GM19328 (cell line): ENCODE measurements around the gene SORCS1.
A peak's percentile ranks its signal among the peaks of the same experiment; 100 is the strongest.

Experiments
- ATAC-seq: cut with Tn5 transposase; IDR thresholded peaks from one replicate; pipeline ENCODE4 v1.9.1; 2021; ENCODE audit warnings: mild to moderate bottlenecking, moderate library complexity; ENCODE audit not compliant: unreplicated experiment

Gene SORCS1

DNA sequence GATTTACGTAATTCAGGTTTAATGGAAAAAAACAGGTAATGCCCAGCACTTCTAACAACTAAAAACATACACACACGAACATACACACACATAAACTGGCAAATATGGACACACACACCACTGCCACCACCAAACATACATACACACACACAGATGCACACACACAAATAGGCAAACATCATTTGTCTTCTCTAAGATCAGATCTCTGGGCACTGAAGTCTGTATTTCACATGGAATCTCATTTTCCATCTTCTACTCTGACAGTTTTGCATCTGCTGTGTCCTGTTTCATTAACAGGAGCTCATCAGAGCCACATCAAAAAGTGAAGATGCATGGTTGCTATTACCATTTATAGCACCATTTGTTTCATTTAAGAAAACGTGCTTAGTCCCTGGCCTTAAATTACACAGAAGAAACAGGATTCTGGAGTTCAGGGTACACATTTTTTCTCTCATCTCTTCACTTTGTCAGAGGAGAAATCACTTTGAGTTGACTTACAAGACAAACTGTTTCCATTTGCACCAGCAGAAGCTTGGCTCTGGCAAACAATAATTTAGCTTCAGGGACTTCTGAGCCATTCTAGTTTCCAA, 165.3 kb downstream of the SORCS1 start:
- no peak for ATAC-seq

DNA sequence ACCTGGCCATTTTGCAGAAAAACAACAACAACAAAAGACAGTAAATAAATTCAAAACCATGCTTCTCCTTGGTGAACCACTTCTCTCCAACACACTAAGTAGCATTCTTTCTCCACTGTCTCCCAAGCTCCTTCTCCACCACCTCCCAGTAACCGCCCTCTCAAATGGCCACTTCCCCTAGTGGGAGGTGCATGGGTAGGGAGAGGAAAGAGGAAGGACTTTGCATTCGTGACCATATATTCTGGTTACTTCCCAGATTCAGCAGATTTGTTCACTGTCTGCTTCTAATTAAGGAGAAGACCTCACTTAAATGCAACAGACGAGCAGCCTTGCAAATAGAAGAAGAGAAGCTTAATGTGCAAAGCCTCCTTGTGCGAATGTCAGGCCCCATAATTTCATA, 166.8 kb downstream of the SORCS1 start:
- no peak for ATAC-seq

DNA sequence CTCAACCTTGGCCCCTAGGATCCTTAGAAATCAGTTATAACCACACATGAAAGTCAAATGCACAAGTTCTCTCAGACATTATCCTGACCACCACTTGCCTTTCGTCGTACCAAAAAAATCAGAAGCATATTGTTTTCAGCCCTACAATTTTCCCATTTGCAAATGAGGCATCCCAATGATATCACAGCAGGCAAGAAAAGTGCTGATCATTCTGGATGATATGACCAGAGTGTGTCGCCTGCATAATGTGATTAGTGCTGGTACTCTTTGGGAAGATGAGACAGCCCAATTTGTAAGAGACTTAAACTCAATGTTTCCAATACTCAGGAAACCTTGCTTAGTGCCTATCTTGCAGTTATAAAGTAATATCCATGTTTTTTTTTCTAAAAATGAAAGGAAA, 168.0 kb downstream of the SORCS1 start:
- no peak for ATAC-seq

DNA sequence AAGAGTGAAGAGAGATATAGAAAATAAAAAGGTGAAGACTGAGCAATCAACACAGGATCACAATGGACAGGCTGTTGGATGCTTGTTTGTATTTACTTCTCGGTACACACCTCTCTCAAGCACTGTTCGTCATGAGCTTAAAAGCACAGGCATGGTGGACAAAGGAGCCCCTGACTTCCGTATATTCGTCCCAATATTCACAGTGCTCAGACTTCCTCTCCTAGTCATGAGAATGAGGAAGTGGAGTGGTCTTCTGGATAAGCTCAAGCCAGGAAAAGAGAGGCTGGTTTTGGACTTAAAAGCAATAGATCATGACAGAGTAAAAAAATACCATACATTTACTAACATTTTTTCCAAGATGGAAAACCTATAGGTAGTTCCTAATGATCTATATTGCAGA, 172.5 kb downstream of the SORCS1 start:
- no peak for ATAC-seq

DNA sequence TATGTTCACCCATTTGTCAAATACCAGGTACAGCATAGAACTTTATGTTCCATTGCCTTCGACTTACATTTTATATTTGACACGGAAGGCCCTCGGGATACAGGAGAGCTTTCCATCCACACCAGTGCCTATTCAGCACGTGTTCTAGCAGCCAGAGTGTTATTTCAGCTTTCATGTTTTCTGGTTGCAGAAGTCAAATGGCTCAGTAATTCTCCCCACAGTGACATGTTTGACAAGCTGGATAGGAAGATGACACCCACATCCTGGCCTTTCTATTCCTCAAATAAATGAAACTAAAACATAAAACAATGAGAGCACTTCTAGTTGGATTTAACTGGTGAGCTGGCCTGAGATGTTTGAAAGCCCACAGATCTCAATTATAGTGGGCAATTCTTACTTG, 173.4 kb downstream of the SORCS1 start:
- ATAC-seq: no peak

DNA sequence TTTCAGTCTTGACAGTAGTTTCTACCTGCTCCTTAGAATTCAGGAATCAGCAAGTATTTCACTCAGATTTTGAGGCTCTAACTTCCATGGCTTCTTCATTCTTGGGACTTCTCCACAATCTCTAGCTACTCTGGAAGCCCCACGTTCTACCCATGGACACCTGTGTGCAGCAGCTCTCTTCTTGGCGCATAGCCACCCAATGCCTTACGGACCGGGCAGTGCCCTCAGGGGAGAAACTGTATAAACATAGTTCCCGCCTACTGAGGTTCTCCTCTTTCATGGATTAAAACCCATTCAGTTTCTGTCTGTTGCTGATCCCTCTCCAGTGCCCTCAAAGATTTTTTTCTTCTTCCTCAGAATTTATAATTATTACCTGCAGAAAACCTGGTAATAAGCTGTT, 177.1 kb downstream of the SORCS1 start:
- ATAC-seq: no peak

DNA sequence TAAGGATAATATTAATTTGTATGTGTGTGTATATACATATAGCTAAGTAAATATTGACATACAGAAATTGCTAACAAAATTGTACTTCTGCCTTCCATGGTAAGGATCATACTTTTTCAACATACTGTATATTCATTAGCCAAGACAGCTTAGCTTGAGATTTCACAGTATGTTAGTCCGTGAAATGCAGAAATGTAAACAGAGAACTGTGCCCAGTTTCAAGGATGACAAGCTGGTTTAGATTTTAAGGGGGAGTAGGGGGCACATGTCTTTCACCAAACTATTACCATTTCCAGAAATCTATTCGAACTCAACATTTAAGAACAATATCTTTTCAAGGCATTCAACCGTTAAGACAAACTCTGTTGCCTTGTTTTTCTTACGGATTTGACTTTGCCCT, 182.2 kb downstream of the SORCS1 start:
- no peak for ATAC-seq

DNA sequence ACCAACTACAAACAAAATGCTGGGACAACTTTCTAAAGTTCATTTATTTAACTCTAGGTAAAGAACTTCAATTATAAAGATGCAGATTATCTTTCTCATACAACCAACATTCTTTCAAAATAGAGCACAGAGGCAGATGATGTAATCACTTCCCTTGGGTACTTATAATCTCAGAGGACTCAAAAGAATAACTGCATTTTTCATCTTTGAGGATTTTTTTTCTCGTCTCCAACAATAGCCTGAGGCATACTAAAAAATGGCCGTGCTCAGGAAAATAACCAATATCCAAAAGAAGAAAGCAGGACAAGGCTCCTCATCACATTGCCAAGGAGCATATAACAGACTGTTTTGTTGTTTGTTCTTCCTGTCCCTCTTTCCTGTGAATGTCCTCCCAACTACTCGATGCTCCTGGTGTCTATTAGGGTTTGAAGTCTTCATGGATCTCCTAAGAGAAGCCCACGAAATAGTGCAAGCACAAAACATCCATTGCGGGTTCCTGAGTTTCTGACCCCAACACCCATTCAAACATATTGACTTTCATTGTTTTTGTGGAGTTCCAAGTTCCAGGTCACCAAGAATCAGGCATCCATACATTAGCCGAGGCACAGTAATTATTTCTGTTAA, 182.9 kb downstream of the SORCS1 start:
- no peak for ATAC-seq

DNA sequence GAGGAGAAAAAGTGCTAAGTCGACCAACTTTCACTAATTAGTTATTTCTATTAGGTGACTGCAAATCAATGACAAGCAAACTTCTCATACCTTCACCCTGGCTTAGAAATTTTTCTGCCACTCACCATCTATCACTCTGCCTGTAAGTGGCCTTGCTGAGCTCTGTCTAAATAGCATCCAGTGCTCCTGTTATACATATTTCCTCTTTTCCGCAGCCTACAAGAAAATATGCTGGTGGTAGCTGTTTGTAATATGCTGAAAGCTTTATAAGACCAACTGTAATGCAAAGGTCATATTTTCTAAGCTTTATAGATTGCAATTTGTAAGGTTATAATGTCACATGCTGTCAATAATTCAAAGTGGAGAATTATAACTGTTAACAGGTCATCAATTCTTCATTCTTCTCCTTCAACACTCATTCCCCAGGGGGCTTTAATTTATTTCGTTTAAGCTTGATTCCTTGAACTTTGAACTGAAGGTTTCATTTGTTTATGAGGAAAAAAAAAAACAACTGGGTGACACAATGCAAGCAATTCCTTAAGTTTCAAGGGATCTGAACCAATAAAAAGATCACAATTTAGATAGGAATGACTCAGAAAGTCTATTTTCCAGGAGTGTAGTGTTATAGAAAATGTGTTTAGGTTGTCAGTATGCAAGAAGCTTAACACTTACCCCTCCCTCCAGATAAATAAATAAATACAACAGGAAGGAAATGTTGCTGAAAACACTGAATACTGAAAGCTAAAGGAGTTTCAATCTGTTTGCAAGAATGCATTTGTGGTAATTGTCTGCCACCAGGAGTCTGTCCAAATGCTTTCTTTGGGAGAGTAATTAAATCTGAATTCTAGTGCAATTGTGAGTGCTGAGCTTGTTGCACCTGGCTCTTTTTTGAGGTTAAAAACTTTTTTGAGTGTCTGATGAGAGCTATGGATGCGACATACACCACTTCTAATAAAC, 183.7 kb downstream of the SORCS1 start:
- ATAC-seq: peak; percentile 81

DNA sequence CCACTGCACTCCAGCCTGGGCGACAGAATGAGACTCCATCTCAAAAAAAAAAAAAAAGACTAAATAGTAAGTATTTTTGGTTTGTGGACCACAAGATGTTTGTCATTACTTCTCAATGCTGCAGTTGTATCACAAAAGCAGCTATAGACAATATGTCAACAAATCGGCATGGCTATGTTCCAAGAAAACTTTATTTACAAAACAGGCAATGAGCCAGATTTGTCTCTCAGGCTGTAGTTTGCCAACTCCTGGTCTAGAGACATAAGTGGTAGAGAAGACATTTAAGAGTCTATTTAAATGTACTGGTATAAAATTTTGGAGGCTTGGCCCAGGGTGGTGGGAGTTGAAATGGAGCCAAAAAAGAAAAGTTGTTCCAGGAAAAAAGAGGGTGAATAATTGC, 185.8 kb downstream of the SORCS1 start:
- no peak for ATAC-seq

DNA sequence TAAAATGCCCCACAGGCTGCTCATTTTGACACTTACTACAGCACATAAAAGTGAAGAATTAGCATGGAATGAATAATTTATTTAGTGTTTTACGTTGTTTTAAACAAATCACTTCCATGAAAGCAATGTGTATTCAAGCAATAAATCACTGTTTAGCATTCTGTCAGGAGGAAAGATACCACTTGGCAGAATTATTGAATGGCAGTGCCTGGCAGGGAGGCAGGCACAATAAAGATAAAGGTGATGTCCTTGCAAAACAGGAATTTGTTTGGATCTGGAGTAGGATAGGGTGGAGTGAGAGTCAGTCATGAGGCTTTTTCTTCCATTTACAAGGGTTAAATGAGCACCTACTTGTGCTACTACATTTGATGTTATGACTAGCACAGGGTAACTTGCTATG, 190.8 kb downstream of the SORCS1 start:
- ATAC-seq: no peak

DNA sequence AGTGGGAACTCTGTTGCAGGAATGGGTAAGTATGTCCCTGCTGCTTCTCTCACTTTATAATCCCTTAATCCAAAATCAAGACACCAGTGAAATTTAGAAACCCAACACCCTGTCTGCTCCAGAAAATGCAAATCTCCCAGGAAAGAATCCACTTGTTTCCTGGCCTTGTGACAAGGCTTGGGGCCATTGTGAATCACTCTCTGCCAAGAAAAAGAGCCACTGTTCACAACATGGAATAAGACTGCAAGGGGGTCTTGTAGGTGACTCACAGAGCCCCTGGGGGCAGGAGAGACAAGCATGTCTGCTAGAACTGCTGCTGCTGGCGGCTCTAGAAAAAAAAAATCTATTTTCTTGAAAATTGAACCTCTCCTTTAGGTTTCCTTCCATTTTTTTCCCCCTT, 191.2 kb downstream of the SORCS1 start:
- ATAC-seq: no peak

DNA sequence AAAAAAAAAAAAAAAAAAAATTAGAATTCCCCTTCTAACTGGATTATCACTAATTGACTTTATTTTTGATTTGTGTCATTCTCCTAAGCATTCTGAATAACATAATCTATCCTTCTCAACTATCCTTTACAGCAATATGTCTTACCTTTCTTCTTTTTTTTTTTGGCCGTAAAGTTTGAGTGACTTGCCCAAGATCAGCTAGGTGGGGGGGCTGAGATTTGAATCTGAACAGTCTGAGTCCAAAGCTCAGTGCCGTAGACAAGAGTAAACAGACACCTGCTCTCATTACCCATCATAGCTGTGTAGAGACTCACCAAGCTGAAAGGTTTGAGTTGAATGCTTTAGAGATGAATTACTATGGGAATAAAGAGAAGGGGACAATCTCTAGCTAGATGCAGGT, 192.1 kb downstream of the SORCS1 start:
- ATAC-seq: no peak

DNA sequence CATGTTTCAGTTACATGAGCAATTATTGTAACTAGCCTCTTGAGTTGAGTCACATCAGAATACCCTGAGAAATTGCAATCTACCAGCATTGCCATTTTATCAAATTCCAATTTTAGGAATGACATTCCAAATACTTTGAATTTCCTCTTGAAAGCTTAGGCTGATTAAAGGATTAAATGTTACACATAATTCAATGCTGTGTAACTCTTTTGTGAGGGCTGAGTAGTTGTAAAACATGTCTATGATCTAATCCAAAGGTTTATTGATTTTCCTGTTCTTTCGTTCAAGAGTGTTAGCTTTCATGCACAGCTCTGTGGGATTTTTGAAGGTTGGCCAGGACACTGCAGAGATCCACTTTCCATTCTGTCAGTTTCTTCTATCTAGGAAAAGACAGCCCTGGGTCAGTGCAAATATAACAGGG, 193.1 kb downstream of the SORCS1 start:
- ATAC-seq: no peak

DNA sequence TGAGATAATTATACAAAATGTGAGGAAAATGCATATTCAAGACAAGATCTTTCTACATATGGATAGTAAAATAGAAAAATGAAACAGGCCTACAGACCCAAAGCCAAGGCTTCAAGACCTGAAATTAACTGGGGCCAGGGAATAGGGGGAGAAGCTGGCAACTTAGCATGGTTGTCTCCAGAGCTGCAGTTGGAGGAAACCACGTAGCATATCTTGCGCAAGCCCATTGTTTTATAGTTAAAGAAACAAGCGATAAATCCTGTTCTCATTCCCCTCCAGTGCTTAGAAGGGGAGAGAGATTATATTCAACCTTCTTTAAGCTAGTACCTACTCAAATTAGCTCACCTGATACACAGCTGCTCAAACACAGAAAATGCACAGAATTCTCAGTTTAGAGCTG, 197.1 kb downstream of the SORCS1 start:
- no peak for ATAC-seq

DNA sequence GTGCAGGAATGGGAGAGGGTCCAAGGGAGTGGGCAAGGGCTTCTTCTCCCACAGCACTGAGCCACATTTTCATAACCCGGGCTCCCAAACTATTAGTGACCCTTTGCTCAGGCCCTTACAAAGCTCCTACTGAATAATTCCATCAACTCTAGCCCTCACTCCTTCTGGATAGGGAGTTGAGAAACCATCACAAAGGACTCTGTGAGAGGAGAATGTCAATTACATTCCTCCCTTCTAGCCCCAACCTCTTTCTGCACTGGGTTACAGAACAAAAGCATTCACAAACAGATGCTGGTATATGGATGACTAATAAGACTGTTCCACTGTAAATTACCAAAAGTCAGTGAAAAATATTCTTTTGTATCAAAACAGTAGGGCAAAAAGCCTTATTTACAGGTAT, 203.7 kb downstream of the SORCS1 start:
- no peak for ATAC-seq

DNA sequence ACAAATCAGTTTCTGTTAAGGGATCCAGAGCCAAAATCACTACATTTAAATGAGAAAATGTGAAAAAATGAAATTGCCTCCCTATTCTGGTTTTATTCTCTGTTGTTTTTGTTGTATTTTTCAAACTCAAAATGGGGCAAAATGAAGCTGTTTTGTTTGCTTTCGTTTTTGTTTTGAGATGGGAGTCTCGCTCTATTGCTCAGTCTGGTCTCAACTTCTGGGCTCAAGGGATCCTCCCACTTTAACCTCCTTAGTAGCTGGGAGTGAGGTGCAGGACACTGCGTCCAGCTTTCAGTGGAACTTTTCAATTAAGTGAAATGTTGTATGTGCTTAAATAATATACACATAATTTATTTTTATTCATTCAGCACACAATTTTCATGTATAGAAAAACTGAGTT, 205.0 kb downstream of the SORCS1 start:
- peak; percentile 61 for ATAC-seq

DNA sequence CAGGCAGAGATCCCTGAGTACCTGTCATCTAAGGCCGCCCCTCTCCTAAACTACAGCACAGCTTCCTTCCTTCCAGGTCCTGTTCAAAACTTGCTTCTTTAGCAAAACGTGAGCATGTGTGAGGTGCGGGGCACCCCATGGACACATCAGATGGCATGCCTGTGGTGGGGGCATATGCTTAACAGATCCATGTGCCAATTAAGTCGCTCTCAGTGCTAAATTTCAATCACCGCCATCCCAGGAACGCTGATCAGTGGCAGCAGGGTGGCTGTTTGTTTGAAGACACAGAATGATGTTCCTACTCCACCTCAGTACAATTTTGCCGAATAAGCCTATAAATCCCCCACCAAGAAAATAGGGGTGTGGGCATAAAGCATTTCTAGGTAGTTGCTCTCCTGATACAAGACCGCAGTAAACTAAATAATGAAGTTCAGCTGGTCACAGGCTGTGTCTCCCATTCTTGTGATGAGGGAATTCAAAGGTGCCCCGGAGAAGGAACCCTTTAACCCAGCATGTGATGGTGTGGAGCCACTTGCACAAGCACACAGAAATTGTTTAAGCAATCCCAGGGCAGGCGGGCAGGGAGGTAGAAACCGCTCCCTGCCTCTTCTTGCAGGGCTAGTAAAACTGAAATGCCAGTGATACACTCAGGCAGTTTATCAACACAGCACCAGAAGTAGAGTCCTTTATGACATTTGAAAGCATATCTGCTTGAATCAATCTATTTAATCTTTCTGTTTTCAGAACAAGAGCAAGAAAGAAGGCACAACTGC, 205.7 kb downstream of the SORCS1 start:
- ATAC-seq: no peak

DNA sequence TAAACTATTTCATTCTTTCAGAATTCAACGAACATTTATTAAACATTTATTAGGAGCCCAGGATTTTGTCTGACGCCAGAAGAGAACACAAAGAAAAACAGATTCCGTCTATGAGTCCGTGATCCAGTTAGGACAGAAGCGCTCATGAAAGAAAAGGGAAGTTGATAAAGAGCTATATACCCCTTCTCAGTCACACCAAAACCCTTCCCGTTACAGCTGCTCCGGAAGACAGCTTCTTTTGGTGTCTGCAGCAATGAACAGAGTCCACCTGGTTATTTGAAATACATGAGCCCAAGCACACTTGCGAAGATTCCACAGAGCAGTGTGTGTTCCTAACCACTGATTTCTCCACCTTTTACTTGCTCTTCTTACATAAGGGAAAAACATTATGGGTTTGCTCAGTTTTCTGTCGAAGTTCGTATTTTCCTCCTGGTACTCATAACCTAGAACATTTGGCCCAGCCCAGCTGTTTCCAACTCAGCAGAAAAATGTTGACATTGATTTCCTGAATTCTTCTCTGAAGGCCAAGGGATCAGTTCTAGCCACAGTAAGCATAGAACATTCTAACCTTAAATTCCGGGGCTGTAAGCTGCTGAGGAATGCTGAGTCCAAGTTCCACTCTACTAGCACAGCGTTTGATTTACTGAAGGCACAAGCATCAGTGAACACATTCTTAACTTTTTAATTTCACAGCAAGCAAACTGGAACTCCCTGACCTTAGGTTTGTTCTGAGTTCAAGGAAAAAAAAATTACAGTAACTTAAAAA, 206.5 kb downstream of the SORCS1 start:
- ATAC-seq: peak; percentile 59

DNA sequence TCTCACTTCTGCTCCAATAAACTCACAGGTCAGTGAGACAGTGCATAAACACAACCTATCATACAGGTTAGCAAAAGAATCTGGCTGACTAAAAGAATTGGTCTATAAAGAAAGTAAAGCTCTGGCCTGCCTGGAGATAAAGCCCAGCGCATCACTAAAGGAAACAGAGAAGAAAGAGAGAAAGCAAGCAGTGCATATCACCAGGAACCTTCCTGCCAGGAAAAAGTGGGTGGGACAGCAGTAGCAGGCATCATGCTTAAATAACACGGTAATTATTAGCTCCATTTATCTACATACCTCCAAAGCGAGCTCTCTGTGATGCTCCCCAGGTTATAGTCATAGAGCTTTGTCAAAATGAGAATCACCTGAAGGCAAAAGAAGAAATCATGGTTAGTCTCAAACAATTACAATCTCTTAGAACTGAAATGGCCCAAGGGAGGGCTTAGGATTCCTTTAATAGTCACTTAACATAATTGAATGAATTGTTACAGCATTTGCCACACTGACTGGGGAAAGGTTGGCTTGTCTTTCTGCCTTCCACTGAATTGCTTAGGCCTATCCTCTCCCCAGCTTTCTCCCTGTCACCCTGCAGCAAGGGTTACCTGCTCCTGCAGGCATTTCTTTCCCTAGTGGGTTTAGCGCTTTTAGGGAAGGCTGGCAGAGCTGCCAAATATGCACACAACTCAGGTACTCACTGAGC, 208.1 kb downstream of the SORCS1 start:
- no peak for ATAC-seq
